Motor neuron (in vitro differentiated cells): ENCODE data around the gene NPEPL1. TPM values are rescaled to one million over a fixed set of nuclear protein-coding genes. Genes with fewer than 3 reads are reported as not detected.
A peak's percentile ranks its signal among the peaks of the same experiment; 100 is the strongest.
"Not testable (repeated sequence)": the region's sequence is repeated elsewhere in the genome, so short reads cannot be mapped to it uniquely, and the experiment has no call there.

ENCODE experiments used
- ATAC-seq, 8 experiments: fragments of 200-7000 bp; cut with Tn5 transposase; replicated peaks in 6 of 8; 2 replicates each; pipeline ENCODE4 v1.8.0; 2021; ENCODE audit warnings: mild to moderate bottlenecking in 8 of 8, moderate library complexity in 8 of 8
- H3K27ac ChIP-seq, 2 donors: fragments of 250-450 bp; sonication (Bioruptor Pico); 2 replicates each; pipeline ENCODE4 v1.9.0; 2021; ENCODE audit warnings: antibody characterized with exemption in 2 of 2, mild to moderate bottlenecking in 2 of 2, moderate library complexity in 1 of 2
- H3K4me1 ChIP-seq, 2 donors: fragments of 250-450 bp; sonication (Bioruptor Pico); replicated peaks in 1 of 2; 2 replicates each; pipeline ENCODE4 v1.6.1; 2021; ENCODE audit warnings: antibody characterized with exemption in 2 of 2, mild to moderate bottlenecking in 2 of 2, moderate library complexity in 1 of 2
- H3K4me3 ChIP-seq, 5 donors: fragments of 250-450 bp; sonication (Bioruptor Pico); 2 replicates each; pipeline ENCODE4 v1.9.0; 2021; ENCODE audit warnings: antibody characterized with exemption in 5 of 5, mild to moderate bottlenecking in 5 of 5, moderate library complexity in 4 of 5
- WGBS, 10 experiments: fragments of 450-650 bp; shearing (Covaris generic); methylation state at CpG; one replicate each; pipeline ENCODE4 v1.0.0; 2022; 5-methylcytosine and 5-hydroxymethylcytosine counted together
- in situ Hi-C, 9 experiments: fragments of 400-800 bp; cut with MboI; loops; one replicate each; pipeline ENCODE4 v1.15.0; 2021; ENCODE audit warnings: low sequenced_read_pairs in 9 of 9, low pct_unique_long_range_greater_than_20kb in 2 of 9; ENCODE audit not compliant: unreplicated experiment in 9 of 9
- total RNA-seq, 8 experiments: library from RNA; unstranded; fragments of 300-600 nt; gene quantifications; 2 replicates each; pipeline versions ENCODE4 v1.2.3 to v1.2.4, GENCODE V29; 2022

The NPEPL1 gene
- total RNA-seq, 8 experiments from 2014 or later = 5.4 to 31.1 (median 14.0) TPM

- H3K27ac ChIP-seq = peak overlapping the region in 1 of 2 donors; percentile 36
- peaks cover 41 to 69% of the 10 kb centered on the region in 2 donors for H3K4me1 ChIP-seq
- in situ Hi-C loops = no loop called here
- WGBS, 10 experiments = 0% methylated on average over 1 of the region's 1 CpG; no CpG with 5 or more reads in 9 of the 10 experiments
- no peak overlapping the region for H3K4me3 ChIP-seq
- ATAC-seq = no peak
Observed at GRCh38 chr20:58745391-58745790, 52.8 kb downstream of the NPEPL1 start.

- H3K4me1 ChIP-seq = peaks cover 41 to 66% of the 10 kb centered on the region in 2 donors
- H3K4me3 ChIP-seq = no peak overlapping the region
- 7 to 82% (median 53%) methylated on average over 3 to 11 of the region's 11 CpGs for WGBS, 10 experiments
- peak overlapping the region; percentile 59 to 77 for H3K27ac ChIP-seq
- in situ Hi-C loops = no loop called here
- ATAC-seq = peak in 7 of 8 experiments; percentile 36 to 85 (median 81)
Observed at GRCh38 chr20:58746620-58747019, 54.0 kb downstream of the NPEPL1 start.

- no peak for ATAC-seq
- Histone ChIP-seq H3K4me1 (peaks cover 40 to 60% of the 10 kb centered on the region in 2 donors), H3K27ac (peak overlapping the region in 1 of 2 donors; percentile 77), H3K4me3 (no peak overlapping the region)
- WGBS, 10 experiments = 34 to 82% (median 60%) methylated on average over 1 to 7 of the region's 8 CpGs; no CpG with 5 or more reads in 4 of the 10 experiments
- in situ Hi-C loops = no loop called here
Observed at GRCh38 chr20:58747211-58747610, 54.6 kb downstream of the NPEPL1 start.

- H3K4me3 ChIP-seq = no peak overlapping the region
- in situ Hi-C loops = no loop called here
- H3K4me1 ChIP-seq = peaks cover 36 to 61% of the 10 kb centered on the region in 2 donors
- no peak overlapping the region for H3K27ac ChIP-seq
- peak in 2 of 8 experiments; percentile 6 to 20 for ATAC-seq
- WGBS, 10 experiments = 0 to 83% (median 50%) methylated on average over 1 to 3 of the region's 3 CpGs; no CpG with 5 or more reads in 2 of the 10 experiments
Observed at GRCh38 chr20:58748618-58749017, 56.0 kb downstream of the NPEPL1 start.

- 20 to 100% (median 91%) methylated on average over 1 to 9 of the region's 11 CpGs; no CpG with 5 or more reads in 2 of the 10 experiments for WGBS, 10 experiments
- no peak overlapping the region for H3K4me3 ChIP-seq
- peaks cover 41 to 64% of the 10 kb centered on the region in 2 donors for H3K4me1 ChIP-seq
- no peak overlapping the region for H3K27ac ChIP-seq
- in situ Hi-C loops = no loop called here
- ATAC-seq = peak in 1 of 8 experiments; percentile 28
Observed at GRCh38 chr20:58749098-58749769, 56.6 kb downstream of the NPEPL1 start.

- 11 to 100% (median 93%) methylated on average over 1 to 5 of the region's 5 CpGs; no CpG with 5 or more reads in 1 of the 10 experiments for WGBS, 10 experiments
- Histone ChIP-seq H3K4me3 (no peak overlapping the region), H3K27ac (no peak overlapping the region), H3K4me1 (peaks cover 41 to 66% of the 10 kb centered on the region in 2 donors)
- in situ Hi-C loops = no loop called here
- ATAC-seq = peak in 1 of 8 experiments; percentile 67
Observed at GRCh38 chr20:58749979-58750378, 57.4 kb downstream of the NPEPL1 start.

GRCh38 chr20:58750706-58751105 lies 58.1 kb downstream of the NPEPL1 start:
- ATAC-seq, in situ Hi-C loops, H3K27ac ChIP-seq, H3K4me3 ChIP-seq: not testable (repeated sequence)
- peaks cover 45 to 68% of the 10 kb centered on the region in 2 donors for H3K4me1 ChIP-seq
- 100% methylated on average over 1 to 2 of the region's 2 CpGs; no CpG with 5 or more reads in 6 of the 10 experiments for WGBS, 10 experiments

GRCh38 chr20:58751979-58752378 lies 59.4 kb downstream of the NPEPL1 start:
- WGBS, 10 experiments = 82 to 100% (median 93%) methylated on average over 2 to 3 of the region's 10 CpGs; no CpG with 5 or more reads in 6 of the 10 experiments
- in situ Hi-C loops = no loop called here
- Histone ChIP-seq H3K27ac (no peak overlapping the region), H3K4me1 (peaks cover 42 to 67% of the 10 kb centered on the region in 2 donors), H3K4me3 (no peak overlapping the region)
- no peak for ATAC-seq

- no peak overlapping the region for H3K27ac ChIP-seq
- H3K4me3 ChIP-seq = no peak overlapping the region
- WGBS, 10 experiments = 90 to 100% (median 96%) methylated on average over 3 to 5 of the region's 6 CpGs; no CpG with 5 or more reads in 7 of the 10 experiments
- in situ Hi-C loops = no loop called here
- ATAC-seq = no peak
- H3K4me1 ChIP-seq = peaks cover 37 to 64% of the 10 kb centered on the region in 2 donors
Observed at GRCh38 chr20:58752565-58752964, 60.0 kb downstream of the NPEPL1 start.

GRCh38 chr20:58753267-58753921 lies 60.8 kb downstream of the NPEPL1 start:
- peaks cover 30 to 55% of the 10 kb centered on the region in 2 donors for H3K4me1 ChIP-seq
- in situ Hi-C loops = no loop called here
- H3K27ac ChIP-seq = peak overlapping the region; percentile 24 to 46
- H3K4me3 ChIP-seq = no peak overlapping the region
- ATAC-seq = peak in 5 of 8 experiments; percentile 75 to 94 (median 92)
- 14 to 90% (median 50%) methylated on average over 1 to 8 of the region's 14 CpGs for WGBS, 10 experiments

GRCh38 chr20:58753922-58754551 lies 61.4 kb downstream of the NPEPL1 start:
- in situ Hi-C loops = no loop called here
- Histone ChIP-seq H3K4me3 (no peak overlapping the region), H3K4me1 (peaks cover 28 to 49% of the 10 kb centered on the region in 2 donors), H3K27ac (peak overlapping the region; percentile 13 to 62)
- ATAC-seq = peak in 2 of 8 experiments; percentile 79 to 81
- WGBS, 10 experiments = 29 to 92% (median 54%) methylated on average over 2 to 10 of the region's 17 CpGs; no CpG with 5 or more reads in 3 of the 10 experiments

GRCh38 chr20:58754584-58754983 lies 62.0 kb downstream of the NPEPL1 start:
- Histone ChIP-seq H3K4me3 (no peak overlapping the region), H3K27ac (no peak overlapping the region), H3K4me1 (peaks cover 26 to 45% of the 10 kb centered on the region in 2 donors)
- 86 to 100% (median 92%) methylated on average over 1 to 2 of the region's 8 CpGs; no CpG with 5 or more reads in 7 of the 10 experiments for WGBS, 10 experiments
- ATAC-seq = no peak
- in situ Hi-C loops = no loop called here
